Loucy (cell line): ENCODE results near the gene CCDC88A.

Source experiments
- H2AFZ ChIP-seq: fragments of 200-600 bp; sonication (generic); 2 replicates; pipeline ENCODE4 v1.6.0; 2016; ENCODE audit warnings: antibody characterized with exemption, mild to moderate bottlenecking, low read length, moderate library complexity
- H3F3A ChIP-seq: fragments of 200-600 bp; 2 replicates; pipeline ENCODE4 v1.6.0; 2016; ENCODE audit warnings: antibody characterized with exemption, low read depth, mild to moderate bottlenecking
- H3K27me3 ChIP-seq: fragments of 200-600 bp; sonication (generic); 2 replicates; pipeline ENCODE4 v1.6.1; 2014; ENCODE audit warnings: low read length, mild to moderate bottlenecking; ENCODE audit not compliant: insufficient read depth, poor library complexity, severe bottlenecking
- H3K36me3 ChIP-seq: fragments of 200-600 bp; sonication (generic); 2 replicates; pipeline ENCODE4 v1.6.1; 2016; ENCODE audit warnings: low read length; ENCODE audit not compliant: insufficient read depth
- H3K4me1 ChIP-seq: fragments of 200-600 bp; sonication (generic); 2 replicates; pipeline ENCODE4 v1.5.1; 2014; ENCODE audit warnings: low read length, mild to moderate bottlenecking; ENCODE audit not compliant: insufficient read depth, poor library complexity, severe bottlenecking
- H3K4me2 ChIP-seq: fragments of 200-600 bp; sonication (generic); 2 replicates; pipeline ENCODE4 v1.6.0; 2014; ENCODE audit warnings: antibody characterized with exemption, low read length, low read depth, mild to moderate bottlenecking; ENCODE audit not compliant: poor library complexity, severe bottlenecking
- H3K4me3 ChIP-seq: fragments of 200-600 bp; sonication (generic); 2 replicates; pipeline ENCODE4 v1.5.1; 2014; ENCODE audit warnings: low read length, mild to moderate bottlenecking, mixed read lengths; ENCODE audit not compliant: poor library complexity, severe bottlenecking
- H3K79me2 ChIP-seq: fragments of 200-600 bp; sonication (generic); 2 replicates; pipeline ENCODE4 v1.6.1; 2014; ENCODE audit warnings: low read length; ENCODE audit not compliant: insufficient read depth
- H3K9ac ChIP-seq: fragments of 200-600 bp; sonication (generic); 2 replicates; pipeline ENCODE4 v1.6.0; 2014; ENCODE audit warnings: mild to moderate bottlenecking, low read depth, low read length, moderate library complexity; ENCODE audit not compliant: poor library complexity, severe bottlenecking
- H3K9me2 ChIP-seq: fragments of 200-600 bp; sonication (generic); replicated peaks from 2 replicates; pipeline ENCODE4 v1.6.1; 2016; ENCODE audit warnings: low read depth, low read length, mixed read lengths
- H3K9me3 ChIP-seq: fragments of 200-600 bp; sonication (generic); 2 replicates; pipeline ENCODE4 v1.6.1; 2014; ENCODE audit warnings: mild to moderate bottlenecking, antibody characterized with exemption, low read length, low read depth; ENCODE audit not compliant: insufficient read depth
- H4K20me1 ChIP-seq: fragments of 200-600 bp; sonication (generic); 2 replicates; pipeline ENCODE4 v1.6.0; 2014; ENCODE audit warnings: antibody characterized with exemption, low read length, mild to moderate bottlenecking; ENCODE audit not compliant: insufficient read depth, poor library complexity, severe bottlenecking
- EZH2phosphoT487 ChIP-seq: fragments of 200-600 bp; IDR thresholded peaks from 2 replicates; pipeline ENCODE4 v1.6.1; 2018; ENCODE audit warnings: antibody characterized with exemption, mild to moderate bottlenecking, moderate library complexity, borderline replicate concordance
- TF ChIP-seq, protein P1 (sequence below): fragments of 200-600 bp; sonication (generic); conservative IDR thresholded peaks from 2 replicates; pipeline ENCODE4 v1.5.1; 2014; ENCODE audit warnings: mild to moderate bottlenecking, antibody characterized with exemption, low read length

CCDC88A gene

DNA sequence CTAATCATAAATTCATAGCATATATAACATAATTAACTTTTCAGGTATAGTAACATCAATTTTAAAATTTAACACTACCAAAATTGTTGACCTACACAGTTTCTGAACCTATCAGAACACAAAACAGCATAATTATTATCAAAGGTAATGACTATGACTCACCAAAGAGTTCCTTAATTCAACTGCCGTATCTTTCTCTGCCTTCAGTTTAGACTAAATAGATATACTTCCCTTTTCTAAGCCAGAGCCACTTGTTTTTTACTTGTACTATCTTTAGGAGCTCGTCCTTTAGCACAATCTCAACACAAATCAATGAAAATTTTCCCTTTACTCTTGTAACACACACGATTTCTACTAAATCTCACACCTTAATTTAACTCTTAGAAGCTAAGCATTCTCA, 54.4 kb downstream of the CCDC88A start:
- H3K9me2 ChIP-seq, result no peaks in the 10 kb centered on the region
- TF ChIP-seq, protein P1, sequence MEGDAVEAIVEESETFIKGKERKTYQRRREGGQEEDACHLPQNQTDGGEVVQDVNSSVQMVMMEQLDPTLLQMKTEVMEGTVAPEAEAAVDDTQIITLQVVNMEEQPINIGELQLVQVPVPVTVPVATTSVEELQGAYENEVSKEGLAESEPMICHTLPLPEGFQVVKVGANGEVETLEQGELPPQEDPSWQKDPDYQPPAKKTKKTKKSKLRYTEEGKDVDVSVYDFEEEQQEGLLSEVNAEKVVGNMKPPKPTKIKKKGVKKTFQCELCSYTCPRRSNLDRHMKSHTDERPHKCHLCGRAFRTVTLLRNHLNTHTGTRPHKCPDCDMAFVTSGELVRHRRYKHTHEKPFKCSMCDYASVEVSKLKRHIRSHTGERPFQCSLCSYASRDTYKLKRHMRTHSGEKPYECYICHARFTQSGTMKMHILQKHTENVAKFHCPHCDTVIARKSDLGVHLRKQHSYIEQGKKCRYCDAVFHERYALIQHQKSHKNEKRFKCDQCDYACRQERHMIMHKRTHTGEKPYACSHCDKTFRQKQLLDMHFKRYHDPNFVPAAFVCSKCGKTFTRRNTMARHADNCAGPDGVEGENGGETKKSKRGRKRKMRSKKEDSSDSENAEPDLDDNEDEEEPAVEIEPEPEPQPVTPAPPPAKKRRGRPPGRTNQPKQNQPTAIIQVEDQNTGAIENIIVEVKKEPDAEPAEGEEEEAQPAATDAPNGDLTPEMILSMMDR, result no peak
- TF ChIP-seq EZH2phosphoT487, result no peak
- H3K4me1 ChIP-seq, result no peaks in the 10 kb centered on the region
- peaks cover 48% of the 10 kb centered on the region; the same call in 1 of the 2 replicates for H3K36me3 ChIP-seq
- H3K79me2 ChIP-seq, result no peaks in the 10 kb centered on the region
- no peak overlapping the region for H3K4me2 ChIP-seq
- H3F3A ChIP-seq, result no peaks in the 10 kb centered on the region
- H3K27me3 ChIP-seq, result no peaks in the 10 kb centered on the region
- no peak overlapping the region for H2AFZ ChIP-seq
- H3K9ac ChIP-seq, result no peak overlapping the region
- H3K9me3 ChIP-seq, result no peaks in the 10 kb centered on the region
- H4K20me1 ChIP-seq, result no peaks in the 10 kb centered on the region
- no peak overlapping the region for H3K4me3 ChIP-seq

DNA sequence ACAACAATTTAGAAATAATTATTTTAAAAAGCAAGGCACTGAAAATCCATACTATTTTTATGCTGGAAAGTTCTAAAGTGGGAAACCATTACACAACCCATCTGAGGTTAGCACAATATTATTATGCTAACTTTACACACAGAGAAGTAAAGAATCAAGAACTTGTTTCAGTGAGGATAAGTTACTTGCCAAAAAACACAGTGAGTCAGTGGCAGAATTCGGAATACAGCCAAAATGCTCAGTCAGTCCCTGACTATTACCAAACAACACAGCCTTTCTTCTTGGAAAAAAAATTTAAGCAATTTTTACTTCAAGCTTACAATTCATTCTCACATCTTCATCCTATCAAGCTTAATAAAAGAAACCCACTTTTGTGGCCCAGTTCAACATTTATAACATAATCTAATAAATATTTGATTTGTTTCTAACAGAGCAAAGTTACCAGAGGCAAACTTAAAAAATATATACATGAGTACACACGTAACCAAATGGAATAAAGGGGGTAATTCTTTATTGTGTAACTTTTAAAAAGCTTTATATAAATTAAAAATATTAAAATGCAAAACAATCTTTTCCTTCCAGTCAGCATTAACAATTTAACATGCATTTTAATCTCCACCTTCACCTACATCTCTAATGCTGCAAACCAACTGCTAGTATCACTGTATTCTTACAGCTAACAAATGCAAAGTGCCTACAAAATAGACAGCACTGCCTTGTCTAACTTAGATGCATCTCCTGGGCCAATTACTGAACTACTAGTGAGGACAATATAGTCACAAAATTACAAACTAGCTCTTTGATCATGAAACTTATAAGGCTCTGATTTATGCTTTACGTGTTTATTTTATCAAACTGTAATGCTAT, 55.2 kb downstream of the CCDC88A start:
- Histone ChIP-seq H3K27me3 (no peaks in the 10 kb centered on the region), H3K9me2 (no peaks in the 10 kb centered on the region), H3K4me1 (no peaks in the 10 kb centered on the region), H3F3A (no peaks in the 10 kb centered on the region), H3K4me2 (no peak overlapping the region), H3K9me3 (no peaks in the 10 kb centered on the region), H3K79me2 (no peaks in the 10 kb centered on the region), H4K20me1 (no peaks in the 10 kb centered on the region), H3K36me3 (peaks cover 46% of the 10 kb centered on the region; the same call in 1 of the 2 replicates), H3K9ac (no peak overlapping the region), H3K4me3 (no peak overlapping the region), H2AFZ (no peak overlapping the region)
- TF ChIP-seq, protein P1, result no peak
- TF ChIP-seq EZH2phosphoT487, result no peak

DNA sequence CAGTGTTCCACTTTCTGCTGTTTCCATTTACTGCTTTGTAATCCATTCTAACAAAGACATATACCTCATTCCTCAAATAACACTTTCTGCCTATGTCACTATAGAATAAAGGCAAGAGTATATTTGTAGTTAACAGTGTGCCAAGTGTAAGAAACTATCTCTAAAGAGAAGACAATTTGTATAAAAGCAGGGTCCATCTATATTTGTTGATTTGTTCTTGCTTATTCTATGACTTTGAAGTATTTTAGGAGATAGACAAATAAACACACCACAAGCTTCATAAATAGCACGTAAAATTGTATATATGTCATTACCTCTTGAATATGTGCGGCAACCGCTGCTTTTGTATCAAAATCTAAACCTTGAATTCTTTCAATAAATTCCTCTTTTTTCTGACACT, 56.0 kb downstream of the CCDC88A start:
- Histone ChIP-seq H3K9me2 (no peaks in the 10 kb centered on the region), H3K36me3 (peaks cover 46% of the 10 kb centered on the region; the same call in 1 of the 2 replicates), H3K27me3 (no peaks in the 10 kb centered on the region), H3K4me1 (no peaks in the 10 kb centered on the region), H4K20me1 (no peaks in the 10 kb centered on the region), H2AFZ (no peak overlapping the region), H3K9me3 (no peaks in the 10 kb centered on the region), H3K79me2 (no peaks in the 10 kb centered on the region), H3F3A (no peaks in the 10 kb centered on the region), H3K4me3 (no peak overlapping the region), H3K4me2 (no peak overlapping the region), H3K9ac (no peak overlapping the region)
- TF ChIP-seq EZH2phosphoT487, result no peak
- TF ChIP-seq, protein P1, result no peak
